Measurements from ENCODE around the gene GABRE. TPM values are rescaled to one million over a fixed set of nuclear protein-coding genes. Genes with fewer than 3 reads are reported as not detected.

GABRE gene
- total RNA-seq, 4 donors from 2014 or later = 31.4 to 81.0 (median 73.4) TPM

GRCh38 chrX:151904989-151905388 is 69.5 kb downstream of the GABRE start:
- no peaks in the 10 kb centered on the region for H3K4me1 ChIP-seq
- H3K4me3 ChIP-seq = no peak overlapping the region
- intact Hi-C loops (cut with DNase I; ENCODE audit: low total_unique reads) (no loop called here), in situ Hi-C loops (cut with MboI; ENCODE audit: low pct_ligation_motif_present in 1 of 4, low pct_unique_long_range_greater_than_20kb in 1 of 4, low sequenced_read_pairs in 3 of 4) (no loop called here)
- H3K9me3 ChIP-seq = no peaks in the 10 kb centered on the region
- TF ChIP-seq POLR2AphosphoS5 (IDR thresholded peaks at IDR 0.05) = no peak
- no peak overlapping the region for H3K27ac ChIP-seq
- no peak for DNase-seq
- WGBS, 2 donors (ENCODE audit: low coverage in 1 of 2) = 80% methylated on average over 12 of the region's 12 CpGs; no CpG with 5 or more reads in 1 of the 2 donors
- H3K36me3 ChIP-seq = no peaks in the 10 kb centered on the region
- H3K27me3 ChIP-seq = no peaks in the 10 kb centered on the region

Other genes with a start within 250 kb of the GABRE start
- not detected for gene CNGA2, start 239.9 kb downstream of the GABRE start, total RNA-seq
- gene MAGEA4, start 61.8 kb downstream of the GABRE start, total RNA-seq = not detected
- gene MAGEA10, start 163.9 kb upstream of the GABRE start, total RNA-seq = not detected

All from transverse colon (tissue), 4 donors.